Mononuclear cell (primary cell): Measurements from ENCODE around the gene SMIM12. TPM values are rescaled to one million over a fixed set of nuclear protein-coding genes. Genes with fewer than 3 reads are reported as not detected.
A peak's percentile ranks its signal among the peaks of the same experiment; 100 is the strongest.

Source experiments
- H3K27me3 ChIP-seq: 2 replicates; pipeline ENCODE4 v1.6.0; 2011; ENCODE audit warnings: low read length, control low read depth; ENCODE audit not compliant: insufficient read depth
- H3K4me1 ChIP-seq: 2 replicates; pipeline ENCODE4 v1.5.1; 2011; ENCODE audit warnings: mild to moderate bottlenecking, low read length, control low read depth; ENCODE audit not compliant: insufficient read depth
- H3K4me3 ChIP-seq: 2 replicates; pipeline ENCODE4 v1.5.1; 2011; ENCODE audit warnings: mild to moderate bottlenecking, low read length, moderate library complexity
- H3K9me3 ChIP-seq: 2 replicates; pipeline ENCODE4 v1.5.1; 2011; ENCODE audit warnings: low read depth, mild to moderate bottlenecking, control low read depth, low read length
- total RNA-seq: library from RNA; depleted of rRNA; stranded (reverse); fragments of >200 nt; gene quantifications from one replicate; pipeline ENCODE4 v1.2.3, GENCODE V29; 2012

Gene SMIM12
- total RNA-seq, 1 donor: 22.1 TPM

GRCh38 chr1:34865573-34865972, 6.0 kb upstream of the SMIM12 start:
- peaks cover 35% of the 10 kb centered on the region for H3K4me1 ChIP-seq
- H3K4me3 ChIP-seq: peak overlapping the region; percentile 66
- H3K9me3 ChIP-seq: no peaks in the 10 kb centered on the region
- H3K27me3 ChIP-seq: no peaks in the 10 kb centered on the region

- no peaks in the 10 kb centered on the region for H3K27me3 ChIP-seq
- H3K4me1 ChIP-seq: peaks cover 40% of the 10 kb centered on the region
- no peak overlapping the region for H3K4me3 ChIP-seq
- no peaks in the 10 kb centered on the region for H3K9me3 ChIP-seq
These were observed 5.2 kb upstream of the SMIM12 start for GRCh38 chr1:34864759-34865158.

DNA sequence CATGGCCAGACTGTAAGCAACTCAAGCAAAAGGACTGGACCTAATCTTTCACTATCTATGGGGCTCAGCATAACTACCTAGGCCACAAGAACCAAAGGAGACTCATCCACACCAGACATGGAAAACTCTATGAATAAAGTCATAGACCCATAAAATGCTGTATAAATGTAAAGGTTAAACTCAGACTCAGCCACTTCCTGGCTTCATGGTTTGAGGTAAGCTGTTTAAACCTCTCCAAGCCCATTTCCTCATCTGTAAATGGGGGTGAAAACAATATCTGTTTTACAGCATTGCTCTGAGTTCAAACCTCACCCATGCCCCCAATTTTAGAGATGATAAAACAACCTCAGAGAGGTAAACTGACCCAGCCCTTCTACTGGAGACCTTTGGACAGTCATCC, 4.0 kb upstream of the SMIM12 start:
- no peaks in the 10 kb centered on the region for H3K27me3 ChIP-seq
- no peak overlapping the region for H3K4me3 ChIP-seq
- no peaks in the 10 kb centered on the region for H3K9me3 ChIP-seq
- H3K4me1 ChIP-seq: peaks cover 50% of the 10 kb centered on the region

GRCh38 chr1:34858901-34859445, 576 bp downstream of the SMIM12 start:
- peak overlapping the region; percentile 97 for H3K4me3 ChIP-seq
- H3K9me3 ChIP-seq: no peaks in the 10 kb centered on the region
- H3K4me1 ChIP-seq: peaks cover 28% of the 10 kb centered on the region
- no peaks in the 10 kb centered on the region for H3K27me3 ChIP-seq

GRCh38 chr1:34856697-34857096, 2.9 kb downstream of the SMIM12 start:
- H3K9me3 ChIP-seq: no peaks in the 10 kb centered on the region
- H3K4me1 ChIP-seq: peaks cover 25% of the 10 kb centered on the region
- H3K4me3 ChIP-seq: no peak overlapping the region
- no peaks in the 10 kb centered on the region for H3K27me3 ChIP-seq

GRCh38 chr1:34852677-34853217, 6.8 kb downstream of the SMIM12 start:
- Histone ChIP-seq H3K9me3 (no peaks in the 10 kb centered on the region), H3K4me3 (no peak overlapping the region), H3K27me3 (no peaks in the 10 kb centered on the region), H3K4me1 (peaks cover 3% of the 10 kb centered on the region)

DNA sequence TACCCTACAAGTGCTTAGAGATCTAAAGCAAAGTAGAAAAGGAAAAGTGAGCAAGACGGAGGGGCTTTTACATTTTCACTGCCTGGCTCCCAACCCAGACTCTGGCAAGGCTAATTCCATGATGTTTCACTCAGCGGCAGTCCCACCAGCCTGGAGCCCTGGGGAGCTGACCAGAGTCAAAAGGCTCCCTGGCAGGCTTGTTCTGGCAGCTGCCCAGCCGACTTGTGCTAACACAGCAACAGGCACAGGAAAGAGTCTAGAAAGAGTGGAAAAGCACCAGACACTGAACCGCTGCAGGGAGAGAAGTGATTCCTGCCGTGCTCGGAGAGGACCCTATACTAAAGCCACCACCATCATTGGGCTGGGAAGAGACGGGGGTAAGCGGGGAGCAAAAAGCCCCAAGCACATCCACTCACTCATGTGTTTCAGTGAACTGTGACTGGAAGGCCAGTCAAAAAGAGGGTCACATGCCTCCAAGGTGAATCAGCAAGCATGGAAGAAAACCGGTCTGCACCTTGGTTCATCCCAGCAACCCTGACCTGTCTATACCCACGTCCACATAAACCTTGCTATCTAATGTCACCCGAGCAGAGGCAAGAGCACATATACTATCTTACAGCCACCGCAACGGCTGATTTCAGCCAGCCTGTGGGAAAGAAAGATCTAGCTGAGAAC, 8.0 kb downstream of the SMIM12 start:
- no peak overlapping the region for H3K4me3 ChIP-seq
- H3K4me1 ChIP-seq: no peaks in the 10 kb centered on the region
- no peaks in the 10 kb centered on the region for H3K27me3 ChIP-seq
- H3K9me3 ChIP-seq: no peaks in the 10 kb centered on the region

- no peaks in the 10 kb centered on the region for H3K9me3 ChIP-seq
- no peaks in the 10 kb centered on the region for H3K4me1 ChIP-seq
- H3K27me3 ChIP-seq: no peaks in the 10 kb centered on the region
- no peak overlapping the region for H3K4me3 ChIP-seq
These were observed 9.2 kb downstream of the SMIM12 start for GRCh38 chr1:34850382-34850781.

DNA sequence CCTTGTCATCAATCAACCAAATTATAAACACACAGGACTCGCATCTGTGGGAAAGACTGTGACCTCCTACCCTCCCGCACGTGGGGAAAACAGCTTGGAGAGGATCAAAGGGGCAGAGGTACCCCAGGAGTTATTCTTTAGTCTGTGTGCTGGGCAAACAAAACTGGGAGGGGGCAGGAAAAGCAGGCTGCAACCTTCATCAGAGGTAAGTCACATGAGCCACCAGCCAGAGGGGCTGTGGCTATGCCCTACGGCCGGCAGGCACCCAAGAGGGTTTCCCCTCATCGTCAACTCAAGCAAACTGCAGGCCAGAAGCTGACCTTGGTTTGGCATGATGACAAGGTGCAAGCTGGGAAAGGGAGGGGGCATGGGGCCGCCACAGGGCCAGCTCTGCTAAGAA, 12.5 kb downstream of the SMIM12 start:
- Histone ChIP-seq H3K27me3 (no peaks in the 10 kb centered on the region), H3K9me3 (no peaks in the 10 kb centered on the region), H3K4me3 (no peak overlapping the region), H3K4me1 (peaks cover 9% of the 10 kb centered on the region)

DNA sequence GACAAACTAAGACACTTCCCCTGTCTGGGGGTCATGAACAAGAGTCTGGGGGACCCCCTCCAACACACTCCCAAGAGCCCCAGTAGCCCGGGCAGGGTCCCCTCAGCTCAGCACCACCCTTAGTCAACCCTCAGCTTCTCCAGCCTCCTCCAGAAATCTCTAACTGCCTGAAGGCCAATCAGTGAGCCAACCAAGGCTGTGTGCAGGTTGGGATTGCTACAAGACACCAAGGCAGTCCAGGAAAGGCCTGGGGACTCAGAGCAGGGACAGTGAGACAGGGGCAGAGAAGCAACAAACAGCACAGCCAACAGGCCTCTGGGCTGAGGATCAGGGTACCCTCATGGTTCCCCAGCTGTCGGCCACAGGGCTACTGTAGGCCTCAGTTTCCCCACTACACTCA, 13.3 kb downstream of the SMIM12 start:
- Histone ChIP-seq H3K9me3 (no peaks in the 10 kb centered on the region), H3K4me1 (peaks cover 9% of the 10 kb centered on the region), H3K27me3 (no peaks in the 10 kb centered on the region), H3K4me3 (no peak overlapping the region)

DNA sequence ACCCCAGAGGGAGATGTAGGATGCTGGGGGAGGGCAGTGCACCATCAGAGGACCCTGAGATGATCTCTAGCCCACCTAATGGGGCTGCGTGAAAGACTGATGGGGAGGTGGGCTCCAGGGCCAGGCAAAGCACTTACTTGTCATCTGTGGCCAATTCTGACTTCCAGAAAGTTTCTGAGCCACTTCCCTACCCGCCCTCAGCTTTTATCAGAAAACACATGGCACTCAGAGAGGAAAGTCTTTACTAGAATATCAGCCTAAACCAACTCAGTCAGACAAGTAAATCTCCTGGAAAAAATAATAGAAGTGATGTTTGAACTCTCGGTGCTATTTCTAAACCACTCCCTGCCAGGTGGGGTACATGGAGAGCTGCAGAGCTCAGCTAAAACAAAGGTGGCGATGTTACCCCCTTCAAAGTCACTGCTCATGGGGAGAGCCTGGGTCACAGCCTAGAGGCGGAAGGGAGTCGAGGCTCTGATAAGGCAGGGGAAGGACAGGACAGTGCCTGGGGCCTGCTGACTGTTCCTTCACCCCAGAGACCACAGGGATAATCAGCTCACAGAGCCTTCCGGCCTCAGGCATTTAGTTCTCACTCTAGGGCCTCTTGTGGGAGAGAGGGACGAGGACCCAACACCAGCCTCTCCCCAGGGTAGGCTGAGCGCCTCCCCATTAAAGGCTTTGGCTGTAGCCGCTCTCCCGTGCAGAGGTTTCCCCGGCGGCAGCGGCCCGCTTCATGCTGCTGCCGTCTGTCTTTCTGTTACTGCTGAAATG, 14.2 kb downstream of the SMIM12 start:
- H3K9me3 ChIP-seq: no peaks in the 10 kb centered on the region
- no peaks in the 10 kb centered on the region for H3K27me3 ChIP-seq
- H3K4me3 ChIP-seq: no peak overlapping the region
- peaks cover 9% of the 10 kb centered on the region for H3K4me1 ChIP-seq

DNA sequence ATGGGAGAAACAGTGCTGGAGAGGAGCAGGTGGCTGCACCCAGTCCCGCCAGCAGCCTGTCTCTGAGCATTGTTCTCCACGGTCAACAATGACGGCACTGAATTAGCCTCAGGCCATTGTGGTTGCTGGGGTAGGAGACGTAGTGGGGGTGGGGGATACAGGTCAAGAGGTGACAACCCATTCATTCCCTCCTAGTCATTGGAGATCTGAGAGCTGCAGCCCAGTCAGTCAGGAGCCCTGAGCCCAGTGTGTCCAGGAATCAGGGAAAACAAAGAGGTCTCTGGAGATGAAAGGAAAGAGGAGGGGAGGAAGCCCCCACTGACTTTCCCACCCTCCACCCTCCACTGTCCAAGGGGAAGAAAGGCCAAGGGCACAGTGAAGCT, 15.3 kb downstream of the SMIM12 start:
- Histone ChIP-seq H3K4me1 (peaks cover 9% of the 10 kb centered on the region), H3K9me3 (no peaks in the 10 kb centered on the region), H3K27me3 (no peaks in the 10 kb centered on the region), H3K4me3 (no peak overlapping the region)

DNA sequence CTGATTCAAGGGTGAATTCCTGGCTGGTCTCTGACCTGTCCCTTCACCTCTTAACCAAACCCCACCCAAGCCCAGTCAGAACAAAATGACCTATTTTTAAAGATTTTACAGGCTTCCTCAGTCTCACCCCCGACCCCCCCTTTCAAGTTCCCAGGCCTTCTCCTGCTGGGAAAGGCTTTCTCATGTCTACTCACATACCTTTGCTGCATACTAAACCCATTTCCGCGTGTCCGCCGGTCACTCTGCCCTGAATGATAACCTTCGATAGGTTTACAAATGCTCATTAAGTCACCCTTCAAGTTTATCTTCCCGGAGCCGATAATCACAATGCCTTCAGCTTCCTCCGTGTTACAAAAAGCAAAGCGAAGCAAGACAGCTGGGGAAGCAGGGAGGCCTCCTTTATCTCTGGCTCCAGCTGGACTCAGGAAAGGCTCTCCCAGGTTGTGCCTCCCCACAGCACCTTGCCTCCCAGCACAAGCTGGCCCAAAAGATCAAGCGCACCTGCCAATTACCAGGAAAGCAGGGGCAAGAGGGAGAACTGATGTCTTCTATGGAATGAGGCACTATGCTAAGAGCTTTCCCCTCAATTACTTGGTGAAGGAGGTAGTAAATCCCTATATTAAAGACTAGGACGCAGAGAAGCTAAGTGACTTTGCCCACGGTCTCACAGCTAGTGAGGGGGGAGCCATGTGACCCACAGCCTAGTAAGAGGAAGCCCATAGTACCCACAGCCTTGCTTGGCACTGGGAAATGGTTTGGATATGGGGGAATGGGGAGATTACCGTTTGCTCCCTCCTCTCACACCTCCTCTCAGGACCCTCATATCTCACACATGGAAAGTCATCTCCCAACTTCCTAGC, 15.9 kb downstream of the SMIM12 start:
- H3K4me3 ChIP-seq: no peak overlapping the region
- H3K9me3 ChIP-seq: no peaks in the 10 kb centered on the region
- H3K27me3 ChIP-seq: no peaks in the 10 kb centered on the region
- peaks cover 9% of the 10 kb centered on the region for H3K4me1 ChIP-seq

DNA sequence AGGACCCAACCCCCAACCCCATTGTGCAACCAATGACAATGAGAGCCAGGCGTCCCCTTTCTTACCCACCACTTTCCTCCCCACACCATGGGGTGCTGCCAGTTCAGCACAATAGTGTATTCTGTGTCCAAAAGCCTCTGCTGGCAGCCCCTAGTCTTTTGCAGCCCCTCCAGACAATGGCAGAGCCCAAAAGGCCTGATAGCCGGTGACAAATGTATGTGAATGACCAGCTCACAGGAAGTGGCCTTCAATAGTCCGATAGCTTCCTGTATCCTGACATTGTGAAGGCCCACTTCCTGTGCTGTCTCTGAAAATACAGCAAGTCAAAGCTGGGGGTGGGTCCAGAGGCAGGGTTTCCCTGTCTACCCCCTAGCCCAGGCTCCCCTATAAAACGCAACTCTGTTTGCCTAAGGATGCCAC, 16.6 kb downstream of the SMIM12 start:
- Histone ChIP-seq H3K27me3 (no peaks in the 10 kb centered on the region), H3K9me3 (no peaks in the 10 kb centered on the region), H3K4me3 (no peak overlapping the region), H3K4me1 (peaks cover 9% of the 10 kb centered on the region)

DNA sequence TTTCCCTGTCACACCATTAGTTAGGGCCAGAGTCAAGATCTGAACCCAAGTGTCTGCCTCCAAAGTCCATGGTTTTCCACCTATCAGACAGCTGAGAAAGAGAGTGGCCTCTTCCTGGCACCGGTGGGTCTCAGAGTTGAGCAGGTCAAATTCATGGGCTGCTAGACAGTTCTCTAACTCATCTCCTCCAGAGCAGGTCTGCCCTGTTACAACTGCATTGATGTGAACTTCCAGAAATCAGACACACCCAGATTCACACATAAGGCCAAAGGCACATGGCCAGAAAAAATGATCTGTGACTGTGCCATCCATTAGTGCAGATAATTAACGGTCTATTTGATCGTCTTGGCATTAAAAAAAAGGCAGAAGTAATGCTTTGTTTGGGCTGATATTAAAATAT, 17.5 kb downstream of the SMIM12 start:
- H3K4me1 ChIP-seq: peaks cover 9% of the 10 kb centered on the region
- H3K27me3 ChIP-seq: no peaks in the 10 kb centered on the region
- no peak overlapping the region for H3K4me3 ChIP-seq
- H3K9me3 ChIP-seq: no peaks in the 10 kb centered on the region
